ENCODE results near the gene ARHGAP31.
A peak's percentile ranks its signal among the peaks of the same experiment; 100 is the strongest.
"Not testable (repeated sequence)": the region's sequence is repeated elsewhere in the genome, so short reads cannot be mapped to it uniquely, and the experiment has no call there.

The ARHGAP31 gene

GRCh38 chr3:119293871-119294695 is at the start of gene ARHGAP31:
ARHGAP31 (plus strand) TSS chr3:119294383; CDS start chr3:119294905, 522 bp downstream.
- peak; percentile 82 to 88 for DNase-seq

- DNase-seq, result no peak
Observed at GRCh38 chr3:119245778-119246177, 48.4 kb upstream of the ARHGAP31 start.

GRCh38 chr3:119255214-119255613 is 39.0 kb upstream of the ARHGAP31 start:
- DNase-seq, result no peak

- no peak for DNase-seq
Observed at GRCh38 chr3:119257111-119257510, 37.1 kb upstream of the ARHGAP31 start.

GRCh38 chr3:119257654-119258410 is 36.4 kb upstream of the ARHGAP31 start:
- DNase-seq, result no peak

GRCh38 chr3:119258915-119259314 is 35.3 kb upstream of the ARHGAP31 start:
- no peak for DNase-seq

GRCh38 chr3:119259821-119260220 is 34.4 kb upstream of the ARHGAP31 start:
- no peak for DNase-seq

GRCh38 chr3:119261055-119261454 is 33.1 kb upstream of the ARHGAP31 start:
- no peak for DNase-seq

GRCh38 chr3:119270212-119270611 is 24.0 kb upstream of the ARHGAP31 start:
- not testable (repeated sequence) for DNase-seq

GRCh38 chr3:119276680-119277079 is 17.5 kb upstream of the ARHGAP31 start:
- DNase-seq, result no peak

- DNase-seq, result no peak
Observed at GRCh38 chr3:119279101-119279554, 15.1 kb upstream of the ARHGAP31 start.

- no peak for DNase-seq
Observed at GRCh38 chr3:119279584-119280243, 14.5 kb upstream of the ARHGAP31 start.

GRCh38 chr3:119288669-119289403 is 5.3 kb upstream of the ARHGAP31 start:
- DNase-seq, result no peak

GRCh38 chr3:119289404-119289770 is 4.8 kb upstream of the ARHGAP31 start:
- DNase-seq, result no peak

GRCh38 chr3:119290613-119291012 is 3.6 kb upstream of the ARHGAP31 start:
- DNase-seq, result no peak

- DNase-seq, result no peak
Observed at GRCh38 chr3:119291062-119291700, 3.0 kb upstream of the ARHGAP31 start.

- DNase-seq, result peak in 1 of 2 donors; percentile 17
Observed at GRCh38 chr3:119292666-119293065, 1.5 kb upstream of the ARHGAP31 start.

GRCh38 chr3:119293105-119293870 is 895 bp upstream of the ARHGAP31 start:
- no peak for DNase-seq

- DNase-seq, result peak; percentile 55 to 60
Observed at GRCh38 chr3:119294696-119295671, 801 bp downstream of the ARHGAP31 start.
